HK-2 (cell line): Measurements from ENCODE around the gene PNMA8C.
A peak's percentile ranks its signal among the peaks of the same experiment; 100 is the strongest.
"Not testable (repeated sequence)": the region's sequence is repeated elsewhere in the genome, so short reads cannot be mapped to it uniquely, and the experiment has no call there.

Source experiments
- DNase-seq: peaks from one replicate; pipeline ENCODE4 v3.0.0-alpha.2; 2018; ENCODE audit not compliant: unreplicated experiment

The PNMA8C gene

DNA sequence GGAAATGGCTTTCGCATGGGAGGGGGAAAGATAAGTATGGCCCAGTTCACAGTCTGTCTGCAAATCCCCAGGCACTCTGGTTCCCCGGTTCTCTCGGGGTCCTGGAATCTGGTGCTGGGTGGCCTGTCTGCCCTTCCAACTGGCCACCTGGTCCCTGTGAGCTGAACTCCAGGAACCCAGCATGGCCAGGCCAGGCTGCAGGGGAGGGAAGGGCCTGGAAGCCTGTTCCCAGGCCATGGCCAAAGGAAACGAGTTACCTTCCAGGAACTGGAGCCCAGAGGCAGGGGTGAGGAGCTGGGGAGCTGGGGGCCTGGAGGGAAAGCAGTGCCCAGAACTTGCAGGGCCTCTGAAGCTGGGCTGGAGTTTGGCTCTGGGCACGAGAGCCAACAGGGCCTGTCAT is 19.1 kb upstream of the PNMA8C start:
- no peak for DNase-seq

DNA sequence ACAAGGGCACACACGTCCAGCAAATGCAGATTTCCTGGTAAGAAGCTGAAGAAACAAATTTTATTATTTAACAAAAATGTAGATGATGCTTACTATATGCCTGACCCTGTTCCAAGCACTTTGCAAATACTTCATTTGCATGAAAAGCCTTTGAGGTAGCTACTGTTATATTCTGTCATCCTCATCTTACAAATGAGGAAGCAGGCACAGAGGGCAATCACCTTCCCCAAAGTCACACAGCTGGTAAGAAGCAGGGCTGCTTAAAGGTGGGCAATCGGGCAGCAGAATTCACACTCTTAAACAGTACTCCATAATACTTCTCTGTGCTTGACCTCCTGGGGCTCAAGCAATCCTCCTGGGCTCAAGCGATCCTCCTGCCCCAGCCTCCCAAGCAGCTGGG is 18.3 kb upstream of the PNMA8C start:
- no peak for DNase-seq

GRCh38 chr19:46446021-46446420 is 17.3 kb upstream of the PNMA8C start:
- no peak for DNase-seq

DNA sequence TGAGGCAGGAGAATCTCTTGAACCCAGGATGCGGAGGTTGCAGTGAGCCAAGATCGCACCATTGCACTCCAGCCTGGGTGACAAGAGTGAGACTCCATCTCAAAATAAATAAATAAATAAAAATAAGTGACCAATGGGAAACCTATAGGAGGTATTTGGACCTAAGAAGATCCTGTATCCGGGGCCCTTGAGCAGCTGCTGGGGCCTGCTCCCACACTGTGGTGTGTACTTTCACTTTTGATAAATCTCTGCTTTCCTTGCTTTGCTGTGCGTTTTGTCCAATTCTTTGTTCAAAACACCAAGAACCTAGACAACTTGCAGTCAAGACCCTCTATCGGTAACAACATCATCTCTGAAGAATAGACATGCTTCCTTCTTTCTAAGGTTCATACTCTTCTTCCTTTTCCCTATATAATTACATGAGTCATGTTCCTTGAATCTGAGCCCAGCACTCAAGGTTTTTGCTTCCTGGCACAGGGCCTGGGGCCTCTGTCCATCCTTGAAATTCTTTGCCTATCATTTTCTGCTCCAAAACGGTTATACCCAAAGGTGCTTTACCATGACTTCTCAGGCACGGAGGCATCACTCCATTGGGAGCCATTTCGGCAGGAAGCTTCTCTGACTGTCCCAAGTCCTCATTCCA is 14.2 kb upstream of the PNMA8C start:
- no peak for DNase-seq

DNA sequence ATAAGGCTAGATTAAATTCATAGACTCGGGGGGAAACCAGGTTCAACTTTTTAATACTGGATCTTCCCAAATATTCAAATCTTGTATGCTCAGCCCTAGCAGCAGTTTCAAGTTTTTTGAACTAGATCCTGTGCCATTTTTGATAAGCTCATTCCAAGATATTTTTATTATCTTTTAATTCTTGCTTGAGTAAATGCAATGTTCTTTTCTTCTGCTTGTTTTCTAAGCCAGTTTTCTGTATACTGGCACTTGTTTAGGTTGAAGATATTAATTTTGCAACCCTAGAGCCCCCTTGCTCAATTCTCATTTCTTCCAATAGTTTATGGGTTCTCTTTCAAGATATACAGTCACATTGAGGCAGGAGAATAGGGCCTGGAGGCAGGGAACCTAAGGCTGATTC is 13.1 kb upstream of the PNMA8C start:
- DNase-seq: no peak

GRCh38 chr19:46435689-46436088 is 7.0 kb upstream of the PNMA8C start:
- DNase-seq: not testable (repeated sequence)

GRCh38 chr19:46435009-46435408 is 6.3 kb upstream of the PNMA8C start:
- no peak for DNase-seq

DNA sequence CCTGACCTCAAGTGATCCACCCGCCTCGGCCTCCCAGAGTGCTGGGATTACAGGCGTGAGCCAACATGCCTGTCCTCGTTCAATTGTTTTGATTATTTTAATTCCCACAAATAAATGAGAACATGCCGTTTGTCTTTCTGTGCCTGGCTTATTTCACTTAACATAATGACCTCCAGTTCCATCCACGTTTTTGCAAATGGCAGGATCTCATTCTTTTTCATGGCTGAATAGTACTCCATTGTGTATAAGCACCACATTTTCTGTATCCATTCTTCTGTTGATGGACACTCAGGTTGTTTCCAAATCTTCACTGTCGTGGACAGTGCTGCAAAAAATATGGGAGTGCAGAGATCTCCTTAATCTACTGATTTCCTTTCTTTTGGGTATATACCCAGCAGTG is 4.7 kb upstream of the PNMA8C start:
- DNase-seq: not testable (repeated sequence)

DNA sequence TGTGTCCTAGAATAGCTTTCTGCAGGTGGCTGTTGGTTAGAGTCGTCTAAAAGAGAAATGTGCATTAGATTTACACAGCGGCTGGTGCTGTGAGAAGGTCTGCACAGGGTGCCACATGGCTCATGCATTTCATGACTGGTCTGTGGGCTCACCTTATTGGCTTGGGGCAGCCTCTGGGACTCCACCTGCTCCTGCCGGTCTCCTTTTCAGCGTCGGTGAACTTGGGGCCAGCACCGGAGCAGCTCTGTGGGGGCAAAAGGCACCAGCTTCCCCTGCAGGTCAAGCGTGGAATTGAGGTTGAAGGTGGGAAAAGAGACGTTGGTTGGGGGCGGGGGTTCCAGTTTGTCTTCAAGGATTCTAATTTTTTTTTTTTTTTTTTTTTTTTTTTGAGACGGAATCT is 3.1 kb upstream of the PNMA8C start:
- DNase-seq: no peak

GRCh38 chr19:46429999-46430398 is 1.3 kb upstream of the PNMA8C start:
- no peak for DNase-seq

DNA sequence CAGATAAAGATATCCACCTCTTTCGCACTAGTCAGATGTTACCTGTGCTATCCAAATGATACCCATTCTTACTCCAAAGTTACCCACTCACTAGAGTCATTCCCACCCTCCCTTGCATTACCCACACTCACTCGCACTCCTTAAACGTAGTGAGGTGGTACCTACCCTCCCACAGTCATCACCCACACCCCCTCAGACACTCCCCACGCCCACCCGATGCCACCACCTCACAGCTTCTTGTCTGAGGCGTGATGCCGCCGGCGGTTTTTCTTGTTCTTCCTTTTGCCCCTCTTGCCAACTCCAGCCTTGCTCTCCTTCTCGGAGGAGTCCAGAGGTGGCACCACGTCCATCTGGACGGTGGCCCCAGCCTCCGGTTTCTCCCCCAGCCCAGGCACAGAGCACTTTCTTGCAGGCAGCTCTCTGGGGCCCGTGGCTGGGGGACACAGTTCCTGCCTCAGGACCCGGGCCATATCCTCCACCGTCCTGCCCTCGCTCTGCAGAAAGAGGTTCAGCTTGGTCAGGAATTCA is 1.2 kb downstream of the PNMA8C start:
- DNase-seq: no peak

GRCh38 chr19:46426506-46427162 is 2.1 kb downstream of the PNMA8C start:
- DNase-seq: peak; percentile 66

GRCh38 chr19:46426035-46426505 is 2.7 kb downstream of the PNMA8C start:
- peak; percentile 34 for DNase-seq

GRCh38 chr19:46423188-46423587 is 5.5 kb downstream of the PNMA8C start:
- DNase-seq: no peak

- no peak for DNase-seq
These were observed 6.4 kb downstream of the PNMA8C start for GRCh38 chr19:46422344-46422743.

- no peak for DNase-seq
These were observed 8.7 kb downstream of the PNMA8C start for GRCh38 chr19:46420056-46420455.

GRCh38 chr19:46415804-46416709 is 12.7 kb downstream of the PNMA8C start:
- DNase-seq: peak; percentile 91

DNA sequence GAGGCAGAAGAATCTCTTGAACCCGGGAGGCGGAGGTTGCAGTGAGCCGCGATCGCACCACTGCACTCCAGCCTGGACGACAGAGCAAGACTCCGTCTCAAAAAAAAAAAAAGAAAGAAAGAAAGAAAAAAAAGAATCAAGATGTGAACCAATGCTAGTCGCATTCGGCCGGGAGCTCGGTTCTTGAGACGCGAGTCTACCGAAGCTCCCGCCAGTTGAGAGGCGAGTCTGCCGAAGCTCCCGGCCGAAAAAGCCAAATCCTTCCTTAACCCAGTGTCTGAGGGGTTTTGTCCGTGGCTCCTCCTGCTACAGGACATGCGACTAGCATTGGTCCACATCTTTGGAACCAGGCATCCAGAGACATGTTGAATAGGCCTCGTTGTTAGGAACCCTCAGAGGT is 13.8 kb downstream of the PNMA8C start:
- DNase-seq: not testable (repeated sequence)

GRCh38 chr19:46413262-46414031 is 15.3 kb downstream of the PNMA8C start, which contains the start of gene CCDC8:
Gene CCDC8 (minus strand): TSS chr19:46413564. CDS start chr19:46412810, 754 bp downstream.
- no peak for DNase-seq

- no peak for DNase-seq
These were observed 16.0 kb downstream of the PNMA8C start for GRCh38 chr19:46412650-46413261.
